ENCODE measurements around the gene CCM2. TPM values are rescaled to one million over a fixed set of nuclear protein-coding genes. Genes with fewer than 3 reads are reported as not detected.

Gene CCM2
- total and polyA plus RNA-seq, 2 of the 8 experiments (the other 6 are each of a cell fraction or from before 2014, with no cell fraction given): 31.6 to 41.2 TPM

DNA sequence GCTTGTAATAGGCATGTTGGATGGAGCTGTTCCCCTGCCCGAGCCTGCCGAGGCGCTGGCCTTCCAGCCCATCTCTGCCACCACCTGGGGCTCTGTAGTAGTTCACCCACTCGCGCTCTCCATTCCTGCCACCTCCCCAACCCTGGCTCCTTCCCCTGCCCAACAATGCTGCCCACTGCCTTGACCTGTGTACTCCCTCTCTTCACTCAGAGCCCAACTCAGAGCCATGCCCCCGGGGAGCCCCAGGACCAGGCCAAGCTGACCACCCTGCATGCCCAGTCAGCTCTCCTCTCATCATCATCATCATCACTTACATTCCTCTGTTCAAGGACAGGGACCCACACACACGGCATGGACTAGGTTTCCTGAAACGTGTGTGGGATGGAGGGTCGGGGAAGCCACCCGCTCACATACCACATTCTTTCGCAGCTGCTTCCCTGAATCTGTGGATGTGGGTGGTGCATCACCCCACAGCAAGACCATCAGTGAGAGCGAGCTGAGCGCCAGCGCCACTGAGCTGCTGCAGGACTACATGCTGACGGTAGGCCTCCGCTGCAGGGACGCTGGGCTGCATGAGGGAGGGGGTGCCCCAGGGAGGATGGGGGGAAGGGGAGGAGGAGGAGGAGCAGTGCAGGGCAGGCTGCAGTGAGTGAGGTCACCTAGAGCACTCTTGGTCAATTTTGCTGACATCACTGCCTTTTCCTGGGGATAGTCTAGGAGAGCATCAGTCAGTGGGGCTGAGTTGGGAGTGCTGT, 73.2 kb downstream of the CCM2 start:
- H3K9me3 ChIP-seq (ENCODE audit: insufficient read depth in 2 of 2, low read depth in 1 of 2, low read length in 1 of 2): no peaks in the 10 kb centered on the region
- H3K18ac ChIP-seq (ENCODE audit: extremely low read depth, low read length): no peak overlapping the region
- H2AFZ ChIP-seq (ENCODE audit: low read length): no peak overlapping the region
- H3K36me3 ChIP-seq (ENCODE audit: control insufficient read depth in 2 of 4, insufficient read depth in 4 of 4, low read length in 3 of 4): peaks cover 0 to 10% (median 4%) of the 10 kb centered on the region in 4 experiments; a peak in 6 of 8 replicates
- H3K56ac ChIP-seq (replicated peaks; ENCODE audit: insufficient read length, low read depth, low read length): no peak overlapping the region
- no peak overlapping the region for H3K4me3 ChIP-seq (ENCODE audit: extremely low read depth in 1 of 4, insufficient read depth in 2 of 4, low read depth in 3 of 4, low read length in 4 of 4)
- no peaks in the 10 kb centered on the region; the same call in 1 of the 2 replicates for H3K23me2 ChIP-seq (ENCODE audit: low read depth, low read length)
- no peak overlapping the region for H3K27ac ChIP-seq (ENCODE audit: low read depth, low read length)
- no peak overlapping the region; the same call in 1 of the 2 replicates for H2BK5ac ChIP-seq (ENCODE audit: low read depth, low read length)
- H3K27me3 ChIP-seq (replicated peaks in 1 of 4; ENCODE audit: control insufficient read depth in 3 of 4, extremely low read depth in 1 of 4, insufficient read depth in 3 of 4, low read length in 3 of 4): no peaks in the 10 kb centered on the region
- no peak overlapping the region for H2BK12ac ChIP-seq (ENCODE audit: low read depth, low read length)
- no peaks in the 10 kb centered on the region for H3K79me2 ChIP-seq (ENCODE audit: control insufficient read depth in 1 of 2, insufficient read depth in 2 of 2, low read length in 2 of 2)
- H4K8ac ChIP-seq (ENCODE audit: extremely low read depth, insufficient read depth, low read length): no peak overlapping the region
- H3K4ac ChIP-seq (replicated peaks; ENCODE audit: insufficient read length, low read depth, low read length): no peak overlapping the region
- DNase-seq (ENCODE audit: low read depth in 1 of 2, low spot score in 2 of 2) (no peak), FAIRE-seq (no peak)
- WGBS, 2 experiments (ENCODE audit: extremely low coverage in 1 of 2, insufficient coverage in 1 of 2, insufficient read length in 1 of 2, insufficient replicate concordance in 2 of 2, low coverage in 1 of 2, low lambda C conversion rate in 2 of 2, missing lambda C conversion rate in 1 of 2): 85% methylated on average over 17 of the region's 17 CpGs; no CpG with 5 or more reads in 1 of the 2 experiments
- H3K79me1 ChIP-seq (ENCODE audit: low read depth, low read length): peaks cover 2% of the 10 kb centered on the region; the same call in 1 of the 2 replicates
- peaks cover 2 to 7% of the 10 kb centered on the region in 2 experiments for H4K20me1 ChIP-seq (replicated peaks in 1 of 2; ENCODE audit: control insufficient read depth in 1 of 2, insufficient read depth in 2 of 2, low read length in 2 of 2)
- no peaks in the 10 kb centered on the region; a peak in 1 of 7 replicates for H3K4me1 ChIP-seq (replicated peaks in 1 of 4; ENCODE audit: control insufficient read depth in 3 of 4, insufficient read depth in 4 of 4, low read length in 3 of 4)
- H3K4me2 ChIP-seq (ENCODE audit: insufficient read depth in 1 of 2, low read depth in 2 of 2, low read length in 2 of 2): no peak overlapping the region
- no peak overlapping the region for H3K23ac ChIP-seq (ENCODE audit: insufficient read length)
- no peak overlapping the region for H3K9ac ChIP-seq (replicated peaks in 1 of 4; ENCODE audit: extremely low read depth in 1 of 4, low read depth in 3 of 4, low read length in 3 of 4)
- no peak overlapping the region for H2BK120ac ChIP-seq (replicated peaks; ENCODE audit: low read depth, low read length)
- H2BK15ac ChIP-seq (ENCODE audit: low read length): no peak overlapping the region
- H4K5ac ChIP-seq (ENCODE audit: insufficient read length, low read depth, low read length): no peak overlapping the region
- no peak overlapping the region for H2BK20ac ChIP-seq (ENCODE audit: low read length)
- ChIA-PET CTCF (ENCODE audit: partially characterized antibody) (interaction anchor here (0.9 to 6.3 kb wide), 13 partner anchors 9 to 108 kb away, joined by 3 to 40 read pairs (median 3); no protein-coding TSS in a partner anchor), POLR2A (ENCODE audit: partially characterized antibody) (interaction anchor here (0.7 to 1.9 kb wide), 2 partner anchors 32 to 39 kb away, joined by 3 to 4 read pairs; partner anchors contain the start of gene TBRG4)
- TF ChIP-seq EGR1 (IDR thresholded peaks at IDR 0.05; ENCODE audit: borderline replicate concordance, low read depth, low read length) (no peak), RAD21 (IDR thresholded peaks at IDR 0.05 in 1 of 2, conservative IDR thresholded peaks at IDR 0.05 in 1 of 2; ENCODE audit: low read depth in 2 of 2, low read length in 2 of 2) (peak; percentile 25 to 38; a peak in 3 of 4 replicates)
- TF ChIP-seq, protein P1, sequence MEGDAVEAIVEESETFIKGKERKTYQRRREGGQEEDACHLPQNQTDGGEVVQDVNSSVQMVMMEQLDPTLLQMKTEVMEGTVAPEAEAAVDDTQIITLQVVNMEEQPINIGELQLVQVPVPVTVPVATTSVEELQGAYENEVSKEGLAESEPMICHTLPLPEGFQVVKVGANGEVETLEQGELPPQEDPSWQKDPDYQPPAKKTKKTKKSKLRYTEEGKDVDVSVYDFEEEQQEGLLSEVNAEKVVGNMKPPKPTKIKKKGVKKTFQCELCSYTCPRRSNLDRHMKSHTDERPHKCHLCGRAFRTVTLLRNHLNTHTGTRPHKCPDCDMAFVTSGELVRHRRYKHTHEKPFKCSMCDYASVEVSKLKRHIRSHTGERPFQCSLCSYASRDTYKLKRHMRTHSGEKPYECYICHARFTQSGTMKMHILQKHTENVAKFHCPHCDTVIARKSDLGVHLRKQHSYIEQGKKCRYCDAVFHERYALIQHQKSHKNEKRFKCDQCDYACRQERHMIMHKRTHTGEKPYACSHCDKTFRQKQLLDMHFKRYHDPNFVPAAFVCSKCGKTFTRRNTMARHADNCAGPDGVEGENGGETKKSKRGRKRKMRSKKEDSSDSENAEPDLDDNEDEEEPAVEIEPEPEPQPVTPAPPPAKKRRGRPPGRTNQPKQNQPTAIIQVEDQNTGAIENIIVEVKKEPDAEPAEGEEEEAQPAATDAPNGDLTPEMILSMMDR (IDR thresholded peaks at IDR 0.05; ENCODE audit: control extremely low read depth in 1 of 3, insufficient read depth in 1 of 3, low read depth in 1 of 3, low read length in 3 of 3): peak in 1 of 3 experiments; percentile 13; a peak in 1 of 4 replicates
- no peak overlapping the region for H3K14ac ChIP-seq (ENCODE audit: insufficient read length)
- no peak overlapping the region for H2AK5ac ChIP-seq (ENCODE audit: low read depth, low read length)
- H4K91ac ChIP-seq (replicated peaks; ENCODE audit: insufficient read length, low read length): peak overlapping the region; percentile 5

Measured in H1 (cell line).